HepG2 (cell line): Measurements from ENCODE around the gene PTPA. TPM values are rescaled to one million over a fixed set of nuclear protein-coding genes. Genes with fewer than 3 reads are reported as not detected.

Source experiments
- FOXK1 ChIP-seq: sonication (generic); formaldehyde crosslinking; IDR thresholded peaks from 2 replicates; pipeline ENCODE4 v1.4.0; 2020; ENCODE audit warnings: low read depth, missing genetic modification reagents, borderline replicate concordance
- JUNB ChIP-seq: sonication (generic); formaldehyde crosslinking; IDR thresholded peaks from 2 replicates; pipeline ENCODE4 v1.8.0; 2022; ENCODE audit warnings: missing genetic modification reagents, mild to moderate bottlenecking, borderline replicate concordance
- KAT2B ChIP-seq: fragments of 150-350 bp; IDR thresholded peaks from 2 replicates; pipeline ENCODE4 v1.6.1; 2014; ENCODE audit warnings: low read depth, low read length, borderline replicate concordance
- MAF1 ChIP-seq: sonication (generic); formaldehyde crosslinking; IDR thresholded peaks from 2 replicates; pipeline ENCODE4 v1.5.0; 2020; ENCODE audit warnings: missing genetic modification reagents, borderline replicate concordance
- NPAS2 ChIP-seq: sonication (generic); formaldehyde crosslinking; IDR thresholded peaks from 2 replicates; pipeline ENCODE4 v1.8.0; 2022; ENCODE audit warnings: mild to moderate bottlenecking, missing genetic modification reagents, borderline replicate concordance
- PITX1 ChIP-seq: sonication (generic); formaldehyde crosslinking; IDR thresholded peaks from 2 replicates; pipeline ENCODE4 v1.5.1; 2020; ENCODE audit warnings: mild to moderate bottlenecking, missing genetic modification reagents
- SETDB1 ChIP-seq: sonication (generic); formaldehyde crosslinking; IDR thresholded peaks from 2 replicates; pipeline ENCODE4 v1.5.1; 2020; ENCODE audit warnings: missing genetic modification reagents, mild to moderate bottlenecking, borderline replicate concordance
- SOX13 ChIP-seq, 3 experiments: fragments of 450-650 bp in 1 of 3; sonication (generic) in 1 of 3; formaldehyde crosslinking in 1 of 3; IDR thresholded peaks in 2 of 3; conservative IDR thresholded peaks in 1 of 3; 2 replicates each; pipeline versions ENCODE4 v1.5.0 to v1.6.1; 2016 to 2020; ENCODE audit warnings: antibody characterized with exemption in 1 of 3, mild to moderate bottlenecking in 1 of 3, missing compliant biosample characterization in 1 of 3, missing genetic modification reagents in 1 of 3, moderate library complexity in 1 of 3
- ZNF317 ChIP-seq: sonication (generic); formaldehyde crosslinking; IDR thresholded peaks from 2 replicates; pipeline ENCODE4 v1.5.0; 2020; ENCODE audit warnings: mild to moderate bottlenecking, missing genetic modification reagents
- ZNF335 ChIP-seq: sonication (generic); formaldehyde crosslinking; IDR thresholded peaks from 2 replicates; pipeline ENCODE4 v1.4.0; 2020; ENCODE audit warnings: missing genetic modification reagents
- ZNF775 ChIP-seq: sonication (generic); formaldehyde crosslinking; IDR thresholded peaks from 2 replicates; pipeline ENCODE4 v1.4.0; 2020; ENCODE audit warnings: missing genetic modification reagents, mild to moderate bottlenecking, moderate library complexity, borderline replicate concordance
- polyA plus RNA-seq, 8 experiments: library from polyadenylated mRNA; depleted of rRNA in 3 of 8; stranded (reverse) in 7 of 8; unstranded in 1 of 8; fragments of >200 nt; fragmentation: Illumina TruSeq in 4 of 8; extraction: Trizol in 4 of 8; gene quantifications; 2 replicates each; pipeline versions ENCODE4 v1.2.1 to v1.2.3, GENCODE V29; 2011 to 2016; ENCODE audit warnings: low read depth in 4 of 8, missing spikeins in 1 of 8, mixed read lengths in 1 of 8; ENCODE audit not compliant: insufficient read depth in 1 of 8
- total RNA-seq, 5 experiments: library from RNA; depleted of rRNA; stranded (reverse); fragments of >200 nt; fragmentation: Illumina TruSeq; extraction: Trizol; gene quantifications; 2 replicates each; pipeline ENCODE4 v1.2.3, GENCODE V29; 2016; ENCODE audit warnings: low read depth in 1 of 5
- TF ChIP-seq, protein P1 (sequence below): IDR thresholded peaks from 2 replicates; pipeline ENCODE4 v1.6.1; 2016; ENCODE audit warnings: low read depth, missing genetic modification reagents, missing compliant biosample characterization
- TF ChIP-seq, protein P2 (sequence below): sonication (generic); formaldehyde crosslinking; IDR thresholded peaks from 2 replicates; pipeline ENCODE4 v1.9.0; 2021; ENCODE audit warnings: missing genetic modification reagents, borderline replicate concordance
- TF ChIP-seq, protein P3 (sequence below): fragments of 450-650 bp; IDR thresholded peaks from 2 replicates; pipeline ENCODE4 v1.6.1; 2016
- TF ChIP-seq, protein P4 (sequence below): sonication (generic); formaldehyde crosslinking; IDR thresholded peaks from 2 replicates; pipeline ENCODE4 v1.5.0; 2020; ENCODE audit warnings: mild to moderate bottlenecking, missing genetic modification reagents

PTPA gene
- total and polyA plus RNA-seq, 2 of the 13 experiments (the other 11 are each of a cell fraction or from before 2014, with no cell fraction given) = 79.3 to 105 TPM

DNA sequence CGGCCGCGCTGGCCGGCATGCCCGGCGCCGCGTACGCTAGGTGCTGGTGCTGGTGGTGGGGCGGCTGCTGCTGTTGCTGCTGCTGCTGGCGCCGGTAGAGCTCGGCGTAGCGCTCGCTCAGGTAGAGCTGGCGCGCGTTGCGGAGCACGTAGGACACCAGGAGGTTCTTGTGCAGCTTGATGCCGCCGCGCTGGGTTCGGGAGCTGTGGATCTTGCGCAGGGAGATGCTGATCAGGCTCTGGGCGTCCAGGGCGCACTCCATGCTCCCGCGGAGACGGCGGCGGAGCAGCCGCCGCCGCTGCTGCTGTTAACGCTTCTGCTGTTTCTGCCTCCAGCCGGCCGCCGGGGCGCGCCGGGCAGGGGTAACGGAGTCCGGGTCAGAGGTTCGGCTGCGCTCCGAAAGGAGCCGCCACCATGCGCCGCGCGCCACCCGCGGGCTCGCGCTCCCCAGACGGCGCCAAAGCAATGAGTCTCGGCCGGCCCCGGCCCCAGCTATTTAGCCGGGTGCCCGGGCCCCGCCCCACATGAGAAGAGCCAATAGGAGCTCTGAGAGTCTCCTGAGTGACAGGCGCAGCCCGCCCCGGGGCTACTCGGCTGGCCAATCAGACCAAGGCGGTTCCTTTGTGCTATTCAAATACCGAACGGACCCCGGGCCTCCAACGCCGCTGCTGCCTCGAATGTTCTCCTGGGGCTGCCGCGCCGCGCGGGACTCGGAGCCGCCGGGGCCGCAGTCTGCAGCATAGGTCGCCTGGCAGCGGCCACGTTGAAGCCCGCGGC is 66.8 kb downstream of the PTPA start, which contains the start of gene IER5L (continued):
- TF ChIP-seq, protein P1, sequence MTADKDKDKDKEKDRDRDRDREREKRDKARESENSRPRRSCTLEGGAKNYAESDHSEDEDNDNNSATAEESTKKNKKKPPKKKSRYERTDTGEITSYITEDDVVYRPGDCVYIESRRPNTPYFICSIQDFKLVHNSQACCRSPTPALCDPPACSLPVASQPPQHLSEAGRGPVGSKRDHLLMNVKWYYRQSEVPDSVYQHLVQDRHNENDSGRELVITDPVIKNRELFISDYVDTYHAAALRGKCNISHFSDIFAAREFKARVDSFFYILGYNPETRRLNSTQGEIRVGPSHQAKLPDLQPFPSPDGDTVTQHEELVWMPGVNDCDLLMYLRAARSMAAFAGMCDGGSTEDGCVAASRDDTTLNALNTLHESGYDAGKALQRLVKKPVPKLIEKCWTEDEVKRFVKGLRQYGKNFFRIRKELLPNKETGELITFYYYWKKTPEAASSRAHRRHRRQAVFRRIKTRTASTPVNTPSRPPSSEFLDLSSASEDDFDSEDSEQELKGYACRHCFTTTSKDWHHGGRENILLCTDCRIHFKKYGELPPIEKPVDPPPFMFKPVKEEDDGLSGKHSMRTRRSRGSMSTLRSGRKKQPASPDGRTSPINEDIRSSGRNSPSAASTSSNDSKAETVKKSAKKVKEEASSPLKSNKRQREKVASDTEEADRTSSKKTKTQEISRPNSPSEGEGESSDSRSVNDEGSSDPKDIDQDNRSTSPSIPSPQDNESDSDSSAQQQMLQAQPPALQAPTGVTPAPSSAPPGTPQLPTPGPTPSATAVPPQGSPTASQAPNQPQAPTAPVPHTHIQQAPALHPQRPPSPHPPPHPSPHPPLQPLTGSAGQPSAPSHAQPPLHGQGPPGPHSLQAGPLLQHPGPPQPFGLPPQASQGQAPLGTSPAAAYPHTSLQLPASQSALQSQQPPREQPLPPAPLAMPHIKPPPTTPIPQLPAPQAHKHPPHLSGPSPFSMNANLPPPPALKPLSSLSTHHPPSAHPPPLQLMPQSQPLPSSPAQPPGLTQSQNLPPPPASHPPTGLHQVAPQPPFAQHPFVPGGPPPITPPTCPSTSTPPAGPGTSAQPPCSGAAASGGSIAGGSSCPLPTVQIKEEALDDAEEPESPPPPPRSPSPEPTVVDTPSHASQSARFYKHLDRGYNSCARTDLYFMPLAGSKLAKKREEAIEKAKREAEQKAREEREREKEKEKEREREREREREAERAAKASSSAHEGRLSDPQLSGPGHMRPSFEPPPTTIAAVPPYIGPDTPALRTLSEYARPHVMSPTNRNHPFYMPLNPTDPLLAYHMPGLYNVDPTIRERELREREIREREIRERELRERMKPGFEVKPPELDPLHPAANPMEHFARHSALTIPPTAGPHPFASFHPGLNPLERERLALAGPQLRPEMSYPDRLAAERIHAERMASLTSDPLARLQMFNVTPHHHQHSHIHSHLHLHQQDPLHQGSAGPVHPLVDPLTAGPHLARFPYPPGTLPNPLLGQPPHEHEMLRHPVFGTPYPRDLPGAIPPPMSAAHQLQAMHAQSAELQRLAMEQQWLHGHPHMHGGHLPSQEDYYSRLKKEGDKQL (CRISPR knock-in tag) = no peak
- TF ChIP-seq MAF1 (CRISPR knock-in tag) (0 out of 2 replicates have a peak, but pooled peaks have one; percentile 61), NPAS2 (no peak), ZNF317 (CRISPR knock-in tag) (peak; percentile 83), PITX1 (CRISPR knock-in tag) (no peak), SETDB1 (CRISPR knock-in tag) (no peak), ZNF775 (no peak), SOX13 (IDR thresholded peaks at IDR 0.05) (no peak), SOX13 (CRISPR knock-in tag; conservative IDR thresholded peaks at IDR 0.05 in 1 of 2, IDR thresholded peaks at IDR 0.05 in 1 of 2) (peak in 1 of 2 experiments; percentile 15; a peak in 1 of 4 replicates), JUNB (CRISPR knock-in tag) (no peak), KAT2B (no peak), FOXK1 (CRISPR knock-in tag) (peak; percentile 56; the same call in 1 of the 2 replicates), ZNF335 (CRISPR knock-in tag) (no peak)
- TF ChIP-seq, protein P2, sequence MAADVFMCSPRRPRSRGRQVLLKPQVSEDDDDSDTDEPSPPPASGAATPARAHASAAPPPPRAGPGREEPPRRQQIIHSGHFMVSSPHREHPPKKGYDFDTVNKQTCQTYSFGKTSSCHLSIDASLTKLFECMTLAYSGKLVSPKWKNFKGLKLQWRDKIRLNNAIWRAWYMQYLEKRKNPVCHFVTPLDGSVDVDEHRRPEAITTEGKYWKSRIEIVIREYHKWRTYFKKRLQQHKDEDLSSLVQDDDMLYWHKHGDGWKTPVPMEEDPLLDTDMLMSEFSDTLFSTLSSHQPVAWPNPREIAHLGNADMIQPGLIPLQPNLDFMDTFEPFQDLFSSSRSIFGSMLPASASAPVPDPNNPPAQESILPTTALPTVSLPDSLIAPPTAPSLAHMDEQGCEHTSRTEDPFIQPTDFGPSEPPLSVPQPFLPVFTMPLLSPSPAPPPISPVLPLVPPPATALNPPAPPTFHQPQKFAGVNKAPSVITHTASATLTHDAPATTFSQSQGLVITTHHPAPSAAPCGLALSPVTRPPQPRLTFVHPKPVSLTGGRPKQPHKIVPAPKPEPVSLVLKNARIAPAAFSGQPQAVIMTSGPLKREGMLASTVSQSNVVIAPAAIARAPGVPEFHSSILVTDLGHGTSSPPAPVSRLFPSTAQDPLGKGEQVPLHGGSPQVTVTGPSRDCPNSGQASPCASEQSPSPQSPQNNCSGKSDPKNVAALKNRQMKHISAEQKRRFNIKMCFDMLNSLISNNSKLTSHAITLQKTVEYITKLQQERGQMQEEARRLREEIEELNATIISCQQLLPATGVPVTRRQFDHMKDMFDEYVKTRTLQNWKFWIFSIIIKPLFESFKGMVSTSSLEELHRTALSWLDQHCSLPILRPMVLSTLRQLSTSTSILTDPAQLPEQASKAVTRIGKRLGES = no peak
- TF ChIP-seq, protein P3, sequence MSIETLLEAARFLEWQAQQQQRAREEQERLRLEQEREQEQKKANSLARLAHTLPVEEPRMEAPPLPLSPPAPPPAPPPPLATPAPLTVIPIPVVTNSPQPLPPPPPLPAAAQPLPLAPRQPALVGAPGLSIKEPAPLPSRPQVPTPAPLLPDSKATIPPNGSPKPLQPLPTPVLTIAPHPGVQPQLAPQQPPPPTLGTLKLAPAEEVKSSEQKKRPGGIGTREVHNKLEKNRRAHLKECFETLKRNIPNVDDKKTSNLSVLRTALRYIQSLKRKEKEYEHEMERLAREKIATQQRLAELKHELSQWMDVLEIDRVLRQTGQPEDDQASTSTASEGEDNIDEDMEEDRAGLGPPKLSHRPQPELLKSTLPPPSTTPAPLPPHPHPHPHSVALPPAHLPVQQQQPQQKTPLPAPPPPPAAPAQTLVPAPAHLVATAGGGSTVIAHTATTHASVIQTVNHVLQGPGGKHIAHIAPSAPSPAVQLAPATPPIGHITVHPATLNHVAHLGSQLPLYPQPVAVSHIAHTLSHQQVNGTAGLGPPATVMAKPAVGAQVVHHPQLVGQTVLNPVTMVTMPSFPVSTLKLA = no peak
- TF ChIP-seq, protein P4, sequence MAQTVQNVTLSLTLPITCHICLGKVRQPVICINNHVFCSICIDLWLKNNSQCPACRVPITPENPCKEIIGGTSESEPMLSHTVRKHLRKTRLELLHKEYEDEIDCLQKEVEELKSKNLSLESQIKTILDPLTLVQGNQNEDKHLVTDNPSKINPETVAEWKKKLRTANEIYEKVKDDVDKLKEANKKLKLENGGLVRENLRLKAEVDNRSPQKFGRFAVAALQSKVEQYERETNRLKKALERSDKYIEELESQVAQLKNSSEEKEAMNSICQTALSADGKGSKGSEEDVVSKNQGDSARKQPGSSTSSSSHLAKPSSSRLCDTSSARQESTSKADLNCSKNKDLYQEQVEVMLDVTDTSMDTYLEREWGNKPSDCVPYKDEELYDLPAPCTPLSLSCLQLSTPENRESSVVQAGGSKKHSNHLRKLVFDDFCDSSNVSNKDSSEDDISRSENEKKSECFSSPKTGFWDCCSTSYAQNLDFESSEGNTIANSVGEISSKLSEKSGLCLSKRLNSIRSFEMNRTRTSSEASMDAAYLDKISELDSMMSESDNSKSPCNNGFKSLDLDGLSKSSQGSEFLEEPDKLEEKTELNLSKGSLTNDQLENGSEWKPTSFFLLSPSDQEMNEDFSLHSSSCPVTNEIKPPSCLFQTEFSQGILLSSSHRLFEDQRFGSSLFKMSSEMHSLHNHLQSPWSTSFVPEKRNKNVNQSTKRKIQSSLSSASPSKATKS (CRISPR knock-in tag) = no peak
